SKM-1 (cell line): Measurements from ENCODE around the gene CPNE6.
A peak's percentile ranks its signal among the peaks of the same experiment; 100 is the strongest.

Experiments used
- DNase-seq: peaks from one replicate; lab custom pipeline; 2025; ENCODE audit not compliant: unreplicated experiment; lab: John Stamatoyannopoulos, UW

The CPNE6 gene

GRCh38 chr14:24054324-24054641 lies 17.1 kb upstream of the CPNE6 start:
- no peak for DNase-seq

DNA sequence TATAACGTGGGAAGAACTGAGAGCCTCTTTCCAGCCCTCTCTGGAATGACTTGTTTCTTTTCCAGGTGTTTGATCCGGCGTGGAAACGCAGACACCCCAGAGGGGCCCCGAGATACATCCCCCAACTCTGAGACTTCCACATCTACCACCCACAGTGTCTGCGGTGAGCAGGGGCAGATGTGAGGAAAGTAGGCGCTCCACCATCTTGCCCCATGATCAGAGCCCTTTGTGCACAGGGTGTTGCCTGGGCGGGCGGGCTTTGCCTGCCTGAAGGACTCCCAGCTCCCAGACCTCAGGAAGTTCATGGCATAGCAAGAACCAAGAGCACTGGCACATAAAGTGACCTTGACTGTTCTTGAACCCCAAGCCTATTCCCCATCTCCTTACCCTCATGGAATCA lies 16.7 kb upstream of the CPNE6 start:
- DNase-seq, result no peak

GRCh38 chr14:24055971-24056799 lies 15.2 kb upstream of the CPNE6 start:
- DNase-seq, result no peak

GRCh38 chr14:24056800-24057184 lies 14.6 kb upstream of the CPNE6 start:
- no peak for DNase-seq

DNA sequence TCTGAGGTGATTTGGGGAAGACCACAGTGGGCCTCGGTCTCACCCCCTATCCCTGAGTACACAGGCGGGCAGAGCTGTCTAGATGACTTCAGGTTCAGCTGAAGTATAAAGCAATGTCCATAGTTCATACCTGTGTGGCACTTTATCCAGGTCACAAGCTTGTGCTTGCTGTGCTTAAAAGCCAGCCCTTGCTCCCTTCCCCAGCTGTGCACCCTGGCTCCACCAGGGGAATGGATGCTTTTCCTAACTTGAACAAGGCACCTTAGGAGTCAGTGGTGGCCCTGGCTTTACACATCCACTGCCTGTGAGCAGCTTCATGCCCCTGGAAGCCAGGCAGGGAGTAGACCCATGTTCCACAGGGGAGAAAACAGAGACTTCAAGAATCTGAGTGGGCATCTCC lies 14.1 kb upstream of the CPNE6 start:
- no peak for DNase-seq

DNA sequence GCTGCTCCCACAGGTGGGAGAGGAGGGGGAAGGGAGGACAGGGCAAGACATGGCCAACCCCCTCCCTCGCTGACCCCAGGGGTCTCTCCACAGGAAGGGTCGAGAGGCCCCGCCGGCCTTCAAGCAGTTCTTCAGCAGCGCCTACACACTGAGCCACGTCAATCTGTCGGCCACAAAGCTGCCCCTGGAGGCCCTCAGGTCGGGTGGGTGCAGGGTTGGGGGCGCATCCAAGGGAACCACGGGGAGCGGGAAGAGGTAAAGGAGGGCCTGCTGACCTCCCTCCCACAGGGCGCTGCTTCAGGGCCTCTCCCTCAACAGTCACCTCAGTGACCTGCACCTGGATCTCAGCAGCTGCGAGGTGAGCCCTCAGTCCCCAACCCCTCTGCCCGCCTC lies 13.5 kb upstream of the CPNE6 start:
- no peak for DNase-seq

DNA sequence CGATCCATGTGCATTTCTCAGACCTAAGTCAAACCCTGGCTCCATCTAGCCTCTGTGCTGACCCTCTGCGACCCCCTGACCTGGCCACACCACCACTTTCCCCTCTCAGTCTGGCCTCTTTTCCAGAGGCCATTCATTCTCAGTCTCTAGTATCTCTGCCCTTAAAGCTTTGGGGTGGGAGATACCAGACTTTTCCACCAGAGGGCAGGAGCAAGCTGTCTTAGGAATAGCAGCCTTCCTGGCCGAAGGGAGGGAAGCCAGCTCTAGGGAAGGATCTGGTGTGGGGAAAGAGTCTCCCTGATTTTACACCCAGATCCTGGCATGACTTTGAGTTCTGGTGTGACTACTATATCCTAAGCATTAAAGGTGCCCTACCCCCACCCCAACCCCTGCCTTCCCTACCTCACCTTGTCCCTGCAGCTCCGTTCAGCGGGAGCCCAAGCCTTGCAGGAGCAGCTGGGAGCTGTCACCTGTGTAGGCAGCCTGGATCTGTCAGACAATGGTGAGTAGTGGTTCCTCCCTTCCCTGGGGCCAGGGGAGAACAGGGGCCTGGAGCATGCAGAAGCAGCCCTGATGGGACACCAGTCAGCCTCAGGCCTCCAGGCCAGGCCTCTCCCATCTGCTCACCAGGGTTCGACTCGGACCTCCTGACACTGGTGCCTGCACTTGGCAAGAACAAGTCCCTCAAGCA lies 13.0 kb upstream of the CPNE6 start:
- peak; percentile 2 for DNase-seq

DNA sequence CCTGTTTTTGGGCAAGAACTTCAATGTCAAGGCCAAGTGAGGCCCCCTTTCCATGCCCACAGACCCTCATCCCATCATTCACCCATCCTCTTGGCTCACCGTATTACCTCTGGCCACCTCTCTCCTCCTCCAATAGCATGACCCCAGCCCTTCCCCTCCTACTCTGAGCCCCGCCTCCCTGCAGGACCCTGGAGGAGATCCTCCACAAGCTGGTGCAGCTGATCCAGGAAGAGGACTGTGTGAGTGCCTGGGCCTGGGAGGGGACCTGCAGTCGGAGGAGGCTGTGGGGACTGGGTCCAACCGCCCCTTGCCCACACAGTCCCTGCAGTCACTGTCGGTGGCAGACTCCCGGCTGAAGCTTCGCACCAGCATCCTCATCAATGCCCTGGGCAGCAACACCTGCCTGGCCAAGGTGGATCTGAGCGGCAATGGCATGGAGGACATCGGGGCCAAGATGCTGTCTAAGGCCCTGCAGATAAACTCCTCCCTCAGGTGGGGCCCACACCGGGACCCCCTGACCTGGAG lies 12.3 kb upstream of the CPNE6 start:
- DNase-seq, result no peak

DNA sequence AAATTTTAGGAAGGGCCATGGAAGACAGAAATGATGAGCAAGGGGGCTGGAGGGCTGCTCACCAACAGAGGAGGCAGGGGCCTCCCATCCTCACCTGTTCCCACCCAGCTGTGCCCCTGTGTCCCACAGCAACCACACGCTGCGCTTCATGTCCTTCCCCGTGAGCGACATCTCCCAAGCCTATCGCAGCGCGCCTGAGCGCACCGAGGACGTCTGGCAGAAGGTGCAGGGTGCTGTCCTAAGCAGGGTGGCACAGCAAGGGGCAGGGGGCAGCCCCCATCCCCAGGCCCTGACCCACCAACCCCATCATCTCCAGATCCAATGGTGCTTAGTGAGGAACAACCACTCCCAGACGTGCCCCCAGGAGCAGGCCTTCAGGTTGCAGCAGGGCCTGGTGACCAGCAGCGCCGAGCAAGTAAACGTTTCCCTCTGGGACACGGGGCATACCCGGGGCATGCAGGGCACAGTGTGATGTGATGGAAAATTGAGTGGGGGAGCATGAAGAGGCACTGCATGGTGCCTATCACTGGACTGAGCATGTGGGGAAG lies 11.4 kb upstream of the CPNE6 start:
- DNase-seq, result no peak

- DNase-seq, result no peak
These were observed 10.9 kb upstream of the CPNE6 start for GRCh38 chr14:24060443-24060842.

DNA sequence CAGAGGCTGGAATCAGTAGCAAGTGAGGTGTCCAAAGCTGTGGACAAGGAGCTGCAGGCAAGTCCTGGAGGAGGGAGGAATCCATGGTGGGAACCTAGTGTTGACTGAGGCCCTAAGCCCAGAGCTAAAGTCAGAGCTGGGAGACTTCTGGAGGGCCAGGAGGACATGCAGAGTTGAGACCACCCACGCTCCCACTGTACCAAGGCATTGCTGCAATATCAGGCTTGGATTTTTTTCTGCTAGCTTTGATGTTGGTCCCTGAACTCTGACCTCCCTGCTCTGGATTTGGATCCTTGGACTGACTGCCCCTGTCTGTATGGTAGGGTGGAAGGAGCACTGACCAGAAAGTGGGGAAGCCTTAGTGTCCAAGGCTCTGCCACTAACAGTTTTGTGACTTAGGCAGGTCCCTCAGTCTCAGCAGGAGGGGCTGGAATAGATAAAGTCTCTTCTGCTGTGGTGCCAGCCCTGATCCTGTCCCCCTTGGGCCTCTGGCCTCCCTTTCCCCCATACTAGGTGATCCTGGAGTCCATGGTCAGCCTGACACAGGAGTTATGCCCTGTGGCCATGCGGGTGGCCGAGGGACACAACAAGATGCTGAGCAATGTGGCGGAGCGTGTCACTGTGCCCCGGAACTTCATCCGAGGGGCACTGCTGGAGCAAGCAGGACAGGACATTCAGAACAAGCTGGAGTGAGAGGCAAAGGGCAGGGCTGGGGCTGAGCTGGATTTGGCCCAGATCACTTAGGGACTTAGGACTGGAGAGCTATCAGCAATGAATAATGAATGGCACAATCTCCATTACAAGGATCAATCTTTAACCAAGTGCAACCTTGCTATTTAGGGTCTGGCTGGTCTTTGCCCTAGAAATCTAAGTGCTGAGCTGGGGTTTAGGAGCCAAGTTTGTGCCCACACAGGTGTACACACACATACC lies 10.1 kb upstream of the CPNE6 start:
- no peak for DNase-seq

DNA sequence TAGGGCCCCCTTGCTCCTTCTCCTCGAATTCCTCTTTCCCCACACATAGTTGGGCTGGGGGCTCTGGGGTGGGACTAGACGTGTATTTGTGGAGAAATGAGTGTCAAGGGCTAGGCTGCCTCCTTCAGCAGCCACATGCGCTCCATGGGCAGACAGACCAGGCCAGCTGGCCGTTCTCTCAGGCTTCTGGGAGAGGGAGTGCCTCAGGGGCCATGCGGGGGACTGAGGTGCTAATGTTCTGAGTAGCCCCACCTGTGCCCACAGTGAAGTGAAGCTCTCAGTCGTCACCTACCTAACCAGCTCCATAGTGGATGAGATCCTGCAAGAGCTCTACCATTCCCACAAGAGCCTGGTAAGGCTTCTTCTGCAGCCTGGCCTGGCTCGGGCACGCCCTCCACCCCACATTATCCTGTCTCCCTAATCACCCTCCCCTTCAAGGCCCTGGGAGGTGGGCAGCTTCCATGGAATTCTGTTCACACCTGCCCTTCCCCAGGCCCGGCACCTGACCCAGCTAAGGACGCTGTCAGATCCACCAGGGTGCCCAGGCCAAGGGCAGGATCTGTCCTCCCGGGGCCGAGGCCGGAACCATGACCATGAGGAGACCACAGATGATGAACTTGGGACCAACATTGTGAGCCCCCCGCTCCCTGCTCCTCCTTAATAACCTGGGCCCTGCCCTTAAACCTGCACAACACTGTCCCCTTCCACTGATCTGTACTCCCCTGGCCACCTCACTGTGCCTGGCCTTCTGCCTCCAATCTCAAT lies 9.0 kb upstream of the CPNE6 start:
- no peak for DNase-seq

GRCh38 chr14:24063263-24063836 lies 8.0 kb upstream of the CPNE6 start:
- DNase-seq, result no peak

GRCh38 chr14:24064091-24064795 lies 7.1 kb upstream of the CPNE6 start:
- no peak for DNase-seq

- no peak for DNase-seq
These were observed 6.5 kb upstream of the CPNE6 start for GRCh38 chr14:24064856-24065255.

GRCh38 chr14:24065408-24065807 lies 6.0 kb upstream of the CPNE6 start:
- no peak for DNase-seq

DNA sequence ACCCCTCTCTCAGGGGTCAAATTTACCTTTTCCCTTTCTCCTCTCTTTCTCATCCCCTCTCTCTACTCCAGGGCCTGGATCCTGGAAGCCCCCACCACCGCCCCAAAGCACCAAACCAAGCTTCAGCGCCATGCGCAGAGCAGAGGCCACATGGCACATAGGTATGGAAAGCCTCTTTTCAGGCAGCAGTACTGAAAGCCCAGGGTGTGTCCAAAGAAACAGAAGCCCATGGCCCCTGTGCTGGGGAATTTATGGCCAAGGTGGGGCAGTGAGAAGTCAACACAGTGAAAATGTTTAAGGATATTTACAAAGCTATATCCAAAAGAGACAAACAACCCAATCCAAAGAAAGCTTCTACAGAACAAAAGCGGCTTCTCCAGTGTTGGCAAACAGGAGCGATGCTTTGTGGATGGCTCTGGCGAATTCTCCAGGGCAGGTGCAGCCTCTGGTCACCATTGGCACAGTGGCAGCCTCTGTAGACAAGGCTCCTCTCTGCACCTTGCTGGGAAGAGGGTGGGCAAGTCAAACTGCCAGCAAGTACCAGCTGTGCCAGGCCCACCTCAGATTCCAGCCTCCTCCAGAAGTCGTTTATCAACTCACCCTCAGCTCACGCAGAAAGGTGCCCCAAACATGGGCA lies 4.7 kb upstream of the CPNE6 start:
- DNase-seq, result no peak

DNA sequence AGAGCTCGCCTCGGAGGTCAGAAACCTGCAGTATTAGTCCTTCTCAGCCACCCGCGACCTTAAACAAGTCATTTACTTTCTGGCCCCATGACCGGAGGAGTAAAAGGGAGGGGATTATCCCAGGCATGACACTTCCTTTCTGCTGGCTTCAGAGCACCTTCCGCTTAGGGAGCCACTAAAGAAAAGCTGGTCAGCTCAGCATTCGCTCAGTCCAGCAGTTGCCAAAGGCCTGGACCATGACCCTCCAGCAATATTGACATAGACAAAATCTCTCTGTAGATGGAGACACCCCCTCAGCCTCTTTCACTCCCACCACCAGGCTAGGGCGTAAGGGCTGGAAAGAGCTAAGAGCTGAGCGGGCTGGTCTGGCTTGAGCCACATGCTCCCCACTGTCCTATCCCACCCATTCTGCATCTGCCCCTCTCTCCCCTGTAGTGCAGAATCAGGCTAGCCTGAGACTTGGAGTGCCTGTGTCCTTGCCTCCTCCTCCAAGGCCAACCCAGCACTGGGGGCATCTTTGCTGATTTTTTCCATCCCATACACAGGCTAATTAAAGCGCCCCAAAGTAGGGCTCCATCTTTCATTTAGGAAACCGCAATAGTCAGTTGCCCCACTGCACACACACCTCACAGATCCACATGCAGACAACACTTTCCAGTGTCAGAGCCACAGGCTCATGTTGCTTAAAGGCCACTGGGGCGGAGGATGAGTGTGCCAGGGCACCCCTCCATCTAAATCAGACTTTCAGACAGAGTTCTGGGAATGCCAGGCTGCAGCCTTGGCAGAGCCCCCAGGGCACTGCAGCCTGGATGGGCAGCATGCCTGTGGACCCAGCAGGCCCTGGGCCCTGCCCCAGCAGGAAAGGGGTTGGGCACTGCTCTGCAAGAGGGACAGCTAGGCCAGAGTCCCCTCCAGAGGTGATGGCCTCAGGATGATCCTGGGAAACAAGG lies 4.0 kb upstream of the CPNE6 start:
- DNase-seq, result no peak
